OCI-LY1 (cell line): ENCODE data around the gene ITSN1.

Experiments used
- H2AFZ ChIP-seq: fragments of 200-600 bp; sonication (generic), shearing (Covaris generic); 2 replicates; pipeline ENCODE4 v1.6.0; 2014; ENCODE audit warnings: antibody characterized with exemption, mild to moderate bottlenecking, low read length
- H3F3A ChIP-seq: fragments of 200-600 bp; sonication (generic), shearing (Covaris generic); 2 replicates; pipeline ENCODE4 v1.6.0; 2014; ENCODE audit warnings: mild to moderate bottlenecking, antibody characterized with exemption, low read length, moderate library complexity; ENCODE audit not compliant: insufficient read depth
- H3K27ac ChIP-seq: fragments of 200-600 bp; sonication (generic); 2 replicates; pipeline ENCODE4 v1.5.1; 2014; ENCODE audit warnings: low read length, mixed run types, mild to moderate bottlenecking, low read depth; ENCODE audit not compliant: poor library complexity, severe bottlenecking
- H3K27me3 ChIP-seq: fragments of 200-600 bp; sonication (generic); 2 replicates; pipeline ENCODE4 v1.6.0; 2014; ENCODE audit warnings: antibody characterized with exemption, mild to moderate bottlenecking, low read length, moderate library complexity; ENCODE audit not compliant: insufficient read depth
- H3K36me3 ChIP-seq: fragments of 200-600 bp; sonication (generic); 2 replicates; pipeline ENCODE4 v1.6.1; 2014; ENCODE audit warnings: mild to moderate bottlenecking, antibody characterized with exemption, low read length, moderate library complexity, mixed read lengths; ENCODE audit not compliant: insufficient read depth
- H3K4me1 ChIP-seq: fragments of 200-600 bp; sonication (generic); 2 replicates; pipeline ENCODE4 v1.5.1; 2014; ENCODE audit warnings: mild to moderate bottlenecking, low read length, moderate library complexity; ENCODE audit not compliant: insufficient read depth, severe bottlenecking
- H3K4me2 ChIP-seq: fragments of 200-600 bp; sonication (generic), shearing (Covaris generic); 2 replicates; pipeline ENCODE4 v1.6.1; 2014; ENCODE audit warnings: low read length
- H3K4me3 ChIP-seq: fragments of 200-600 bp; sonication (generic); 2 replicates; pipeline ENCODE4 v1.5.1; 2014; ENCODE audit warnings: low read length, low read depth, mild to moderate bottlenecking, mixed read lengths; ENCODE audit not compliant: poor library complexity, severe bottlenecking
- H3K79me2 ChIP-seq: fragments of 200-600 bp; shearing (Covaris generic); 2 replicates; pipeline ENCODE4 v1.6.1; 2016; ENCODE audit warnings: mixed run types, low read length, mixed read lengths; ENCODE audit not compliant: insufficient read depth
- H3K9ac ChIP-seq: fragments of 200-600 bp; sonication (generic), shearing (Covaris generic); 2 replicates; pipeline ENCODE4 v1.6.1; 2014; ENCODE audit warnings: mild to moderate bottlenecking, low read length, mixed read lengths
- H3K9me2 ChIP-seq: fragments of 200-600 bp; sonication (generic), shearing (Covaris generic); 2 replicates; pipeline ENCODE4 v1.6.1; 2014; ENCODE audit warnings: low read depth, mild to moderate bottlenecking, low read length, mixed read lengths
- H3K9me3 ChIP-seq: fragments of 200-600 bp; shearing (Covaris generic); 2 replicates; pipeline ENCODE4 v1.6.1; 2014; ENCODE audit warnings: low read length, mixed read lengths
- H4K20me1 ChIP-seq: fragments of 200-600 bp; sonication (generic), shearing (Covaris generic); 2 replicates; pipeline ENCODE4 v1.6.0; 2016; ENCODE audit warnings: mild to moderate bottlenecking, low read length; ENCODE audit not compliant: insufficient read depth
- CTCF ChIP-seq: fragments of 200-600 bp; sonication (generic), shearing (Covaris generic); IDR thresholded peaks from 2 replicates; pipeline ENCODE4 v1.5.1; 2017; ENCODE audit warnings: mild to moderate bottlenecking, antibody characterized with exemption, low read length, moderate library complexity, mixed read lengths
- EZH2 ChIP-seq: fragments of 200-600 bp; sonication (generic), shearing (Covaris generic); IDR thresholded peaks from 2 replicates; pipeline ENCODE4 v1.8.0; 2017; ENCODE audit warnings: borderline replicate concordance, mixed run types, mild to moderate bottlenecking, antibody characterized with exemption, low read length, moderate library complexity, mixed read lengths

ITSN1 gene

GRCh38 chr21:33816174-33816573 lies 173.9 kb downstream of the ITSN1 start:
- no peak overlapping the region for H3K4me2 ChIP-seq
- H3K36me3 ChIP-seq = no peaks in the 10 kb centered on the region
- H3K9me3 ChIP-seq = no peaks in the 10 kb centered on the region
- H3K79me2 ChIP-seq = no peaks in the 10 kb centered on the region
- H3F3A ChIP-seq = no peaks in the 10 kb centered on the region
- no peaks in the 10 kb centered on the region for H4K20me1 ChIP-seq
- H3K9me2 ChIP-seq = no peaks in the 10 kb centered on the region
- no peaks in the 10 kb centered on the region for H3K4me1 ChIP-seq
- H3K27me3 ChIP-seq = no peaks in the 10 kb centered on the region
- no peak for TF ChIP-seq CTCF
- TF ChIP-seq EZH2 = no peak
- H3K27ac ChIP-seq = no peak overlapping the region
- H3K9ac ChIP-seq = no peak overlapping the region
- no peak overlapping the region for H3K4me3 ChIP-seq
- H2AFZ ChIP-seq = no peak overlapping the region

- Histone ChIP-seq H4K20me1 (no peaks in the 10 kb centered on the region), H3K36me3 (no peaks in the 10 kb centered on the region), H3K9me2 (no peaks in the 10 kb centered on the region), H3K4me2 (no peak overlapping the region), H3K79me2 (no peaks in the 10 kb centered on the region), H3K4me3 (no peak overlapping the region), H3K27me3 (no peaks in the 10 kb centered on the region), H2AFZ (no peak overlapping the region), H3K9me3 (no peaks in the 10 kb centered on the region), H3F3A (no peaks in the 10 kb centered on the region), H3K9ac (no peak overlapping the region), H3K27ac (no peak overlapping the region), H3K4me1 (no peaks in the 10 kb centered on the region)
- TF ChIP-seq EZH2 (no peak), CTCF (no peak)
Observed at GRCh38 chr21:33817138-33817537, 174.8 kb downstream of the ITSN1 start.

- Histone ChIP-seq H3K9me2 (no peaks in the 10 kb centered on the region), H3F3A (no peaks in the 10 kb centered on the region), H3K27ac (no peak overlapping the region), H3K9me3 (no peaks in the 10 kb centered on the region), H3K4me3 (no peak overlapping the region), H3K4me1 (no peaks in the 10 kb centered on the region), H3K27me3 (no peaks in the 10 kb centered on the region), H3K79me2 (no peaks in the 10 kb centered on the region), H3K36me3 (no peaks in the 10 kb centered on the region), H3K9ac (no peak overlapping the region), H3K4me2 (no peak overlapping the region), H2AFZ (no peak overlapping the region), H4K20me1 (no peaks in the 10 kb centered on the region)
- no peak for TF ChIP-seq EZH2
- no peak for TF ChIP-seq CTCF
Observed at GRCh38 chr21:33817663-33818451, 175.6 kb downstream of the ITSN1 start.
